SK-N-SH treated with all-trans-retinoic acid at 6 μM for 48 hours (cell line): Measurements from ENCODE around the gene CCDC148.

ENCODE experiments used
- ARNTL ChIP-seq: fragments of 450-650 bp; formaldehyde crosslinking; IDR thresholded peaks from 2 replicates; pipeline ENCODE4 v1.5.0; 2020; ENCODE audit warnings: low read depth, mild to moderate bottlenecking, moderate library complexity, borderline replicate concordance
- BACH2 ChIP-seq: fragments of 250-450 bp; sonication (Bioruptor Pico); IDR thresholded peaks from 2 replicates; pipeline ENCODE4 v1.9.0; 2021; ENCODE audit warnings: mild to moderate bottlenecking, borderline replicate concordance
- CSDC2 ChIP-seq: fragments of 250-450 bp; sonication (Bioruptor Pico); IDR thresholded peaks from 2 replicates; pipeline ENCODE4 v1.5.0; 2020; ENCODE audit warnings: mild to moderate bottlenecking, moderate library complexity
- ESRRG ChIP-seq: fragments of 250-450 bp; sonication (Bioruptor Pico); IDR thresholded peaks from 2 replicates; pipeline ENCODE4 v1.6.1; 2021; ENCODE audit warnings: mild to moderate bottlenecking
- SNAI2 ChIP-seq: fragments of 250-450 bp; sonication (Bioruptor Pico); IDR thresholded peaks from 2 replicates; pipeline ENCODE4 v1.5.0; 2020; ENCODE audit warnings: mild to moderate bottlenecking, moderate library complexity
- ZC3H10 ChIP-seq: fragments of 250-450 bp; sonication (Bioruptor Pico); IDR thresholded peaks from 2 replicates; pipeline ENCODE4 v1.5.1; 2021; ENCODE audit warnings: mild to moderate bottlenecking, moderate library complexity
- ZFP3 ChIP-seq: fragments of 250-450 bp; sonication (Bioruptor Pico); IDR thresholded peaks from 2 replicates; pipeline ENCODE4 v1.5.0; 2020; ENCODE audit warnings: mild to moderate bottlenecking, moderate library complexity
- ZFP30 ChIP-seq: fragments of 450-650 bp; formaldehyde crosslinking; IDR thresholded peaks from 2 replicates; pipeline ENCODE4 v1.5.0; 2022; ENCODE audit warnings: mild to moderate bottlenecking, moderate library complexity
- ZNF565 ChIP-seq: fragments of 450-650 bp; formaldehyde crosslinking; conservative IDR thresholded peaks from 2 replicates; pipeline ENCODE4 v1.5.0; 2020; ENCODE audit warnings: low read depth, mild to moderate bottlenecking, moderate library complexity
- ZNF8 ChIP-seq: fragments of 450-650 bp; formaldehyde crosslinking; IDR thresholded peaks from 2 replicates; pipeline ENCODE4 v1.5.0; 2020; ENCODE audit warnings: mild to moderate bottlenecking, moderate library complexity
- TF ChIP-seq, protein P1 (sequence below): fragments of 250-450 bp; sonication (Bioruptor Pico); IDR thresholded peaks from 2 replicates; pipeline ENCODE4 v1.5.0; 2020; ENCODE audit warnings: mild to moderate bottlenecking, moderate library complexity
- TF ChIP-seq, protein P2 (sequence below): fragments of 250-450 bp; sonication (Bioruptor Pico); IDR thresholded peaks from 2 replicates; pipeline ENCODE4 v1.8.0; 2020; ENCODE audit warnings: mild to moderate bottlenecking, moderate library complexity, borderline replicate concordance

- TF ChIP-seq ZNF8 (CRISPR knock-in tag), result no peak
- TF ChIP-seq CSDC2 (CRISPR knock-in tag), result no peak
- no peak for TF ChIP-seq BACH2 (CRISPR knock-in tag)
- TF ChIP-seq SNAI2 (CRISPR knock-in tag), result no peak
- TF ChIP-seq, protein P1, sequence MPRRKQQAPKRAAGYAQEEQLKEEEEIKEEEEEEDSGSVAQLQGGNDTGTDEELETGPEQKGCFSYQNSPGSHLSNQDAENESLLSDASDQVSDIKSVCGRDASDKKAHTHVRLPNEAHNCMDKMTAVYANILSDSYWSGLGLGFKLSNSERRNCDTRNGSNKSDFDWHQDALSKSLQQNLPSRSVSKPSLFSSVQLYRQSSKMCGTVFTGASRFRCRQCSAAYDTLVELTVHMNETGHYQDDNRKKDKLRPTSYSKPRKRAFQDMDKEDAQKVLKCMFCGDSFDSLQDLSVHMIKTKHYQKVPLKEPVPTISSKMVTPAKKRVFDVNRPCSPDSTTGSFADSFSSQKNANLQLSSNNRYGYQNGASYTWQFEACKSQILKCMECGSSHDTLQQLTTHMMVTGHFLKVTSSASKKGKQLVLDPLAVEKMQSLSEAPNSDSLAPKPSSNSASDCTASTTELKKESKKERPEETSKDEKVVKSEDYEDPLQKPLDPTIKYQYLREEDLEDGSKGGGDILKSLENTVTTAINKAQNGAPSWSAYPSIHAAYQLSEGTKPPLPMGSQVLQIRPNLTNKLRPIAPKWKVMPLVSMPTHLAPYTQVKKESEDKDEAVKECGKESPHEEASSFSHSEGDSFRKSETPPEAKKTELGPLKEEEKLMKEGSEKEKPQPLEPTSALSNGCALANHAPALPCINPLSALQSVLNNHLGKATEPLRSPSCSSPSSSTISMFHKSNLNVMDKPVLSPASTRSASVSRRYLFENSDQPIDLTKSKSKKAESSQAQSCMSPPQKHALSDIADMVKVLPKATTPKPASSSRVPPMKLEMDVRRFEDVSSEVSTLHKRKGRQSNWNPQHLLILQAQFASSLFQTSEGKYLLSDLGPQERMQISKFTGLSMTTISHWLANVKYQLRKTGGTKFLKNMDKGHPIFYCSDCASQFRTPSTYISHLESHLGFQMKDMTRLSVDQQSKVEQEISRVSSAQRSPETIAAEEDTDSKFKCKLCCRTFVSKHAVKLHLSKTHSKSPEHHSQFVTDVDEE (CRISPR knock-in tag), result no peak
- TF ChIP-seq, protein P2, sequence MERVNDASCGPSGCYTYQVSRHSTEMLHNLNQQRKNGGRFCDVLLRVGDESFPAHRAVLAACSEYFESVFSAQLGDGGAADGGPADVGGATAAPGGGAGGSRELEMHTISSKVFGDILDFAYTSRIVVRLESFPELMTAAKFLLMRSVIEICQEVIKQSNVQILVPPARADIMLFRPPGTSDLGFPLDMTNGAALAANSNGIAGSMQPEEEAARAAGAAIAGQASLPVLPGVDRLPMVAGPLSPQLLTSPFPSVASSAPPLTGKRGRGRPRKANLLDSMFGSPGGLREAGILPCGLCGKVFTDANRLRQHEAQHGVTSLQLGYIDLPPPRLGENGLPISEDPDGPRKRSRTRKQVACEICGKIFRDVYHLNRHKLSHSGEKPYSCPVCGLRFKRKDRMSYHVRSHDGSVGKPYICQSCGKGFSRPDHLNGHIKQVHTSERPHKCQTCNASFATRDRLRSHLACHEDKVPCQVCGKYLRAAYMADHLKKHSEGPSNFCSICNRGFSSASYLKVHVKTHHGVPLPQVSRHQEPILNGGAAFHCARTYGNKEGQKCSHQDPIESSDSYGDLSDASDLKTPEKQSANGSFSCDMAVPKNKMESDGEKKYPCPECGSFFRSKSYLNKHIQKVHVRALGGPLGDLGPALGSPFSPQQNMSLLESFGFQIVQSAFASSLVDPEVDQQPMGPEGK (CRISPR knock-in tag), result no peak
- no peak for TF ChIP-seq ZC3H10 (CRISPR knock-in tag)
- TF ChIP-seq ZFP30, result no peak
- TF ChIP-seq ZNF565 (CRISPR knock-in tag), result no peak
- TF ChIP-seq ZFP3, result no peak
- no peak for TF ChIP-seq ESRRG
- TF ChIP-seq ARNTL (CRISPR knock-in tag), result no peak
These were observed 166.3 kb downstream of the CCDC148 start for GRCh38 chr2:158290225-158290624.
